ENCODE measurements around the gene IGSF9B. TPM values are rescaled to one million over a fixed set of nuclear protein-coding genes. Genes with fewer than 3 reads are reported as not detected.

IGSF9B gene
- polyA plus RNA-seq, 1 donor (not counting 4 experiments of a cell fraction or from before 2014, with no cell fraction given), result 0.66 TPM

GRCh38 chr11:133936136-133936535, 20.6 kb downstream of the IGSF9B start:
- FAIRE-seq (no peak), DNase-seq (ENCODE audit: low read depth, low spot score) (no peak)
- H3K9ac ChIP-seq (ENCODE audit: control insufficient read depth, extremely low read depth, insufficient read depth, low read length), result no peak overlapping the region
- peaks cover 7% of the 10 kb centered on the region for H3K4me1 ChIP-seq (ENCODE audit: control insufficient read depth, extremely low read depth, insufficient read depth, low read length)
- H3K27ac ChIP-seq (ENCODE audit: control insufficient read depth, insufficient read depth, low read length), result no peak overlapping the region
- dilution Hi-C loops (cut with MboI; ENCODE audit: extremely low pct_ligation_motif_present, low sequenced_read_pairs), result no loop called here
- H4K20me1 ChIP-seq (ENCODE audit: control insufficient read depth, extremely low read depth, insufficient read depth, low read length), result no peaks in the 10 kb centered on the region
- H3K4me2 ChIP-seq (ENCODE audit: control insufficient read depth, extremely low read depth, insufficient read depth, low read depth, low read length), result no peak overlapping the region
- no peaks in the 10 kb centered on the region for H3K27me3 ChIP-seq (ENCODE audit: control insufficient read depth, extremely low read depth, insufficient read depth, low read length)
- no peak for TF ChIP-seq CTCF (optimal IDR thresholded peaks at IDR 0.05 in 1 of 3, IDR thresholded peaks at IDR 0.05 in 1 of 3, conservative IDR thresholded peaks at IDR 0.05 in 1 of 3; ENCODE audit: extremely low read depth in 1 of 3, insufficient read depth in 2 of 3, low read length in 3 of 3)
- no peak for TF ChIP-seq EZH2 (IDR thresholded peaks at IDR 0.05; ENCODE audit: low read length)
- no peaks in the 10 kb centered on the region for H3K36me3 ChIP-seq (ENCODE audit: control insufficient read depth in 2 of 2, extremely low read depth in 1 of 2, insufficient read depth in 2 of 2, low read length in 2 of 2)
- H3K9me3 ChIP-seq (ENCODE audit: control insufficient read depth, low read depth, low read length), result peaks cover 4% of the 10 kb centered on the region
- H3K79me2 ChIP-seq (ENCODE audit: control insufficient read depth, insufficient read depth, low read length), result no peaks in the 10 kb centered on the region
- H2AFZ ChIP-seq (ENCODE audit: control insufficient read depth, low read length), result no peak overlapping the region
- no peaks in the 10 kb centered on the region for H3K9me1 ChIP-seq (ENCODE audit: control insufficient read depth, extremely low read depth, insufficient read depth, low read length)
- no peak overlapping the region for H3K4me3 ChIP-seq (ENCODE audit: control insufficient read depth in 2 of 3, extremely low read depth in 1 of 3, insufficient read depth in 2 of 3, low read depth in 1 of 3, low read length in 3 of 3)

- H3K9me1 ChIP-seq (ENCODE audit: control insufficient read depth, extremely low read depth, insufficient read depth, low read length), result no peaks in the 10 kb centered on the region
- H3K4me2 ChIP-seq (ENCODE audit: control insufficient read depth, extremely low read depth, insufficient read depth, low read depth, low read length), result no peak overlapping the region
- no peak overlapping the region for H3K9ac ChIP-seq (ENCODE audit: control insufficient read depth, extremely low read depth, insufficient read depth, low read length)
- no peaks in the 10 kb centered on the region for H3K36me3 ChIP-seq (ENCODE audit: control insufficient read depth in 2 of 2, extremely low read depth in 1 of 2, insufficient read depth in 2 of 2, low read length in 2 of 2)
- dilution Hi-C loops (cut with MboI; ENCODE audit: extremely low pct_ligation_motif_present, low sequenced_read_pairs), result no loop called here
- H3K9me3 ChIP-seq (ENCODE audit: control insufficient read depth, low read depth, low read length), result peaks cover 4% of the 10 kb centered on the region
- TF ChIP-seq EZH2 (IDR thresholded peaks at IDR 0.05; ENCODE audit: low read length), result no peak
- TF ChIP-seq CTCF (optimal IDR thresholded peaks at IDR 0.05 in 1 of 3, IDR thresholded peaks at IDR 0.05 in 1 of 3, conservative IDR thresholded peaks at IDR 0.05 in 1 of 3; ENCODE audit: extremely low read depth in 1 of 3, insufficient read depth in 2 of 3, low read length in 3 of 3), result no peak
- H3K4me3 ChIP-seq (ENCODE audit: control insufficient read depth in 2 of 3, extremely low read depth in 1 of 3, insufficient read depth in 2 of 3, low read depth in 1 of 3, low read length in 3 of 3), result no peak overlapping the region
- no peak overlapping the region for H2AFZ ChIP-seq (ENCODE audit: control insufficient read depth, low read length)
- H3K27ac ChIP-seq (ENCODE audit: control insufficient read depth, insufficient read depth, low read length), result no peak overlapping the region
- H3K79me2 ChIP-seq (ENCODE audit: control insufficient read depth, insufficient read depth, low read length), result no peaks in the 10 kb centered on the region
- H4K20me1 ChIP-seq (ENCODE audit: control insufficient read depth, extremely low read depth, insufficient read depth, low read length), result no peaks in the 10 kb centered on the region
- FAIRE-seq, result no peak
- no peaks in the 10 kb centered on the region for H3K27me3 ChIP-seq (ENCODE audit: control insufficient read depth, extremely low read depth, insufficient read depth, low read length)
- H3K4me1 ChIP-seq (ENCODE audit: control insufficient read depth, extremely low read depth, insufficient read depth, low read length), result peaks cover 7% of the 10 kb centered on the region
- no peak for DNase-seq (ENCODE audit: low read depth, low spot score)
Observed at GRCh38 chr11:133935551-133935910, 21.2 kb downstream of the IGSF9B start.

Measured in keratinocyte (primary cell).